Measurements from ENCODE around the gene ALX3.
A peak's percentile ranks its signal among the peaks of the same experiment; 100 is the strongest.

Gene ALX3

GRCh38 chr1:110091381-110091780 lies 20.9 kb upstream of the ALX3 start:
- H3K4me3 ChIP-seq (replicated peaks; ENCODE audit: low read depth, low read length): no peak overlapping the region
- TF ChIP-seq CTCF (IDR thresholded peaks at IDR 0.05; ENCODE audit: low read depth, low read length, missing control alignments): no peak
- DNase-seq (ENCODE audit: extremely low read depth, low read depth): no peak

- no peak for TF ChIP-seq CTCF (IDR thresholded peaks at IDR 0.05; ENCODE audit: low read depth, low read length, missing control alignments)
- no peak overlapping the region for H3K4me3 ChIP-seq (replicated peaks; ENCODE audit: low read depth, low read length)
- no peak for DNase-seq (ENCODE audit: extremely low read depth, low read depth)
These were observed 19.2 kb upstream of the ALX3 start for GRCh38 chr1:110089561-110090275.

- DNase-seq (ENCODE audit: extremely low read depth, low read depth): no peak
- no peak for TF ChIP-seq CTCF (IDR thresholded peaks at IDR 0.05; ENCODE audit: low read depth, low read length, missing control alignments)
- H3K4me3 ChIP-seq (replicated peaks; ENCODE audit: low read depth, low read length): no peak overlapping the region
These were observed 18.4 kb upstream of the ALX3 start for GRCh38 chr1:110088739-110089316.

- TF ChIP-seq CTCF (IDR thresholded peaks at IDR 0.05; ENCODE audit: low read depth, low read length, missing control alignments): peak; percentile 61
- peak; percentile 29 for DNase-seq (ENCODE audit: extremely low read depth, low read depth)
- no peak overlapping the region for H3K4me3 ChIP-seq (replicated peaks; ENCODE audit: low read depth, low read length)
These were observed 17.6 kb upstream of the ALX3 start for GRCh38 chr1:110087812-110088738.

GRCh38 chr1:110086961-110087360 lies 16.5 kb upstream of the ALX3 start:
- DNase-seq (ENCODE audit: extremely low read depth, low read depth): no peak
- H3K4me3 ChIP-seq (replicated peaks; ENCODE audit: low read depth, low read length): no peak overlapping the region
- no peak for TF ChIP-seq CTCF (IDR thresholded peaks at IDR 0.05; ENCODE audit: low read depth, low read length, missing control alignments)

- no peak overlapping the region for H3K4me3 ChIP-seq (replicated peaks; ENCODE audit: low read depth, low read length)
- no peak for DNase-seq (ENCODE audit: extremely low read depth, low read depth)
- TF ChIP-seq CTCF (IDR thresholded peaks at IDR 0.05; ENCODE audit: low read depth, low read length, missing control alignments): no peak
These were observed 15.2 kb upstream of the ALX3 start for GRCh38 chr1:110085671-110086070.

All from HFF-Myc (cell line).